GM18861 (cell line): ENCODE results near the gene TMEM72.
"Not testable (repeated sequence)": the region's sequence is repeated elsewhere in the genome, so short reads cannot be mapped to it uniquely, and the experiment has no call there.

ENCODE experiments used
- ATAC-seq: cut with Tn5 transposase; IDR thresholded peaks from one replicate; pipeline ENCODE4 v1.9.1; 2021; ENCODE audit not compliant: unreplicated experiment

Gene TMEM72

GRCh38 chr10:44911081-44911540 is at the start of gene TMEM72:
TSS of gene TMEM72 (plus strand) at chr10:44911337. CDS start at chr10:44911513, 176 bp downstream.
- no peak for ATAC-seq

- no peak for ATAC-seq
Observed at GRCh38 chr10:44862006-44862751, 49.0 kb upstream of the TMEM72 start.

- no peak for ATAC-seq
Observed at GRCh38 chr10:44862924-44863323, 48.2 kb upstream of the TMEM72 start.

- no peak for ATAC-seq
Observed at GRCh38 chr10:44863344-44864047, 47.6 kb upstream of the TMEM72 start.

GRCh38 chr10:44864051-44864450 is 47.1 kb upstream of the TMEM72 start:
- ATAC-seq, result no peak

GRCh38 chr10:44864637-44865288 is 46.4 kb upstream of the TMEM72 start:
- peak; percentile 71 for ATAC-seq

GRCh38 chr10:44865289-44865671 is 45.9 kb upstream of the TMEM72 start:
- no peak for ATAC-seq

- not testable (repeated sequence) for ATAC-seq
Observed at GRCh38 chr10:44866367-44866766, 44.8 kb upstream of the TMEM72 start.

- no peak for ATAC-seq
Observed at GRCh38 chr10:44870031-44870430, 41.1 kb upstream of the TMEM72 start.

- ATAC-seq, result no peak
Observed at GRCh38 chr10:44873160-44873559, 38.0 kb upstream of the TMEM72 start.

- ATAC-seq, result no peak
Observed at GRCh38 chr10:44874166-44874565, 37.0 kb upstream of the TMEM72 start.

GRCh38 chr10:44878706-44879530 is 32.2 kb upstream of the TMEM72 start:
- no peak for ATAC-seq

- no peak for ATAC-seq
Observed at GRCh38 chr10:44879531-44879899, 31.6 kb upstream of the TMEM72 start.

- no peak for ATAC-seq
Observed at GRCh38 chr10:44880090-44880715, 30.9 kb upstream of the TMEM72 start.

GRCh38 chr10:44881649-44882048 is 29.5 kb upstream of the TMEM72 start:
- ATAC-seq, result no peak

- no peak for ATAC-seq
Observed at GRCh38 chr10:44882166-44882720, 28.9 kb upstream of the TMEM72 start.

GRCh38 chr10:44883593-44884331 is 27.4 kb upstream of the TMEM72 start:
- ATAC-seq, result no peak

- no peak for ATAC-seq
Observed at GRCh38 chr10:44885710-44886109, 25.4 kb upstream of the TMEM72 start.

- no peak for ATAC-seq
Observed at GRCh38 chr10:44886966-44887365, 24.2 kb upstream of the TMEM72 start.

GRCh38 chr10:44888886-44889285 is 22.3 kb upstream of the TMEM72 start:
- no peak for ATAC-seq
